Upper lobe of right lung (tissue), 1 donor: ENCODE results near the gene PRRC2A. TPM values are rescaled to one million over a fixed set of nuclear protein-coding genes. Genes with fewer than 3 reads are reported as not detected.

ENCODE experiments used
- ATAC-seq: fragments of 200-7000 bp; cut with Tn5 transposase; one replicate; pipeline ENCODE4 v1.9.1; 2020; ENCODE audit warnings: mild to moderate bottlenecking, moderate library complexity
- DNase-seq: peaks from one replicate; pipeline ENCODE4 v3.0.0-alpha.2; 2020
- H3K27ac ChIP-seq: fragments of 200-600 bp; one replicate; pipeline ENCODE4 v1.8.0; 2022
- H3K27me3 ChIP-seq: fragments of 200-600 bp; one replicate; pipeline ENCODE4 v1.8.0; 2022; ENCODE audit warnings: mild to moderate bottlenecking
- H3K36me3 ChIP-seq: fragments of 200-600 bp; one replicate; pipeline ENCODE4 v1.8.0; 2022
- H3K4me1 ChIP-seq: fragments of 200-600 bp; one replicate; pipeline ENCODE4 v1.8.0; 2022
- H3K4me3 ChIP-seq: fragments of 200-600 bp; one replicate; pipeline ENCODE4 v1.8.0; 2022; ENCODE audit warnings: mild to moderate bottlenecking
- H3K9me3 ChIP-seq: fragments of 200-600 bp; one replicate; pipeline ENCODE4 v1.8.0; 2022
- CTCF ChIP-seq: fragments of 200-600 bp; IDR thresholded peaks from one replicate; pipeline ENCODE4 v1.8.0; 2022; ENCODE audit warnings: antibody characterized with exemption
- intact Hi-C: fragments of 100-400 bp; cut with DNase I; formaldehyde crosslinking; loops from one replicate; pipeline ENCODE4 v1.11.0; 2022
- total RNA-seq: library from RNA; stranded (reverse); fragmentation: NEBNext Ultra II Directional; extraction: Animal tissue kit (Norgen Biotek cat#: 25700); gene quantifications from one replicate; pipeline ENCODE4 v1.2.1, GENCODE V29; 2021
- donor health status: DM: no; HTN: yes; CAD: no; lungs with severe emphysema.

The PRRC2A gene
- total RNA-seq, 1 donor from 2014 or later = 138 TPM

- H3K4me1 ChIP-seq = peaks cover 46% of the 10 kb centered on the region
- DNase-seq (no peak), ATAC-seq (peak; percentile 52)
- H3K27ac ChIP-seq = peak overlapping the region; percentile 82
- TF ChIP-seq CTCF = no peak
- H3K27me3 ChIP-seq = no peaks in the 10 kb centered on the region
- peaks cover 40% of the 10 kb centered on the region for H3K36me3 ChIP-seq
- intact Hi-C loops = no loop called here
- no peaks in the 10 kb centered on the region for H3K9me3 ChIP-seq
- peak overlapping the region; percentile 80 for H3K4me3 ChIP-seq
Observed at GRCh38 chr6:31659649-31660380, 39.3 kb downstream of the PRRC2A start.

DNA sequence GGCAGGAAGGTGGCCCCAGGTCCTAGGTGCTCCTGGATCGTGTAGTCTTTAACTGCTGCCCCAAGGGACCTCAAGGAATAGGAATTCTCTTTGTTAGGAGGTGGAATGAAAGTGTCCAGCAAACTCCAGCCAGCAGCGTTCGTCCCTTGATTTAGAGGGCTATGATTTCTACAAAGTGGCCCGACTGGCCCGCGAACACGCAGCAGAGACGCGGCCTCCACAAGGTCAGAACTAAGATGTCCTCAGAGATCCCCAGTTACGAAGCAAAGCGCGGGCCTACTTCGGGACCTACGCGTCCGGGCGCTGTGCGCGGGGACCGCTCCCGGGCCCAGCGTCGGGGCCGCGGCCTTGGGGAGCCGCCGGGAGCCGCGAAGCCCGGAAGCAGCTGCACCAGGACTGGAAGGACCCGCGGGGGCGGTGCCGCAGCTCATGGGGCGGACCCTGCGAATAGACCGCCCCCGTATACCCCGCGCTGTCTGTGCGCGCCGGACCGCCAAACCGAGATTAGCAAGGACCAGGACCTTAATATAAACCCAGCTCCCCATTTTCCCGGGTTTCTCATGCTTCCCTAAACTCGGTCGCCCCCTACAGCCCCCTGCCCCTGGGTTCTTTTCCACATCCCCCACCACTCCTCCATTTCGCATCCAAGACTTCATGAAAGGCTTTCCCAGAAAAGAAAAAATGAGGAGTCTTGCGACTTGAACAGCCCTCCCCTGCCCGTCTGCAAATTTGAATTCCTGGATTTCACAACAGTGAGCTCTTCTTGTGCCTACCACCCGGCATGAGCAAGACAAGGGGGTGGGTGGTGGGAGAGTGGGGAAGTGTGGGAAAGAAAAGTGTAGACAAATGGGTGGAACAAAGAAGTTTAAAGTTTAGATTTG is 40.1 kb downstream of the PRRC2A start, which contains the start of gene C6orf47:
Gene C6orf47, minus strand, starts transcription at position 398 of the 881 bp plus-strand sequence. CDS start 831 bp downstream, outside the sequence.
- intact Hi-C loops = no loop called here
- H3K27me3 ChIP-seq = no peaks in the 10 kb centered on the region
- peaks cover 40% of the 10 kb centered on the region for H3K36me3 ChIP-seq
- DNase-seq (peak; percentile 95), ATAC-seq (peak; percentile 89)
- no peak for TF ChIP-seq CTCF
- no peaks in the 10 kb centered on the region for H3K9me3 ChIP-seq
- peak within 1 kb of the TSS; percentile 82 for H3K27ac ChIP-seq
- H3K4me1 ChIP-seq = peaks cover 46% of the 10 kb centered on the region
- H3K4me3 ChIP-seq = peak within 1 kb of the TSS; percentile 80

- peaks cover 48% of the 10 kb centered on the region for H3K4me1 ChIP-seq
- ATAC-seq (no peak), DNase-seq (no peak)
- peaks cover 31% of the 10 kb centered on the region for H3K36me3 ChIP-seq
- H3K4me3 ChIP-seq = peak overlapping the region; percentile 80
- peak overlapping the region; percentile 82 for H3K27ac ChIP-seq
- no peaks in the 10 kb centered on the region for H3K27me3 ChIP-seq
- TF ChIP-seq CTCF = no peak
- H3K9me3 ChIP-seq = no peaks in the 10 kb centered on the region
- intact Hi-C loops = no loop called here
Observed at GRCh38 chr6:31661262-31662123, 41.0 kb downstream of the PRRC2A start.

- Histone ChIP-seq H3K36me3 (peaks cover 30% of the 10 kb centered on the region), H3K4me1 (peaks cover 54% of the 10 kb centered on the region), H3K4me3 (no peak overlapping the region), H3K9me3 (no peaks in the 10 kb centered on the region), H3K27me3 (no peaks in the 10 kb centered on the region), H3K27ac (no peak overlapping the region)
- DNase-seq (no peak), ATAC-seq (no peak)
- TF ChIP-seq CTCF = no peak
- intact Hi-C loops = no loop called here
Observed at GRCh38 chr6:31662124-31662723, 41.7 kb downstream of the PRRC2A start.
